Panc1 (cell line): Measurements from ENCODE around the gene BHLHE40. TPM values are rescaled to one million over a fixed set of nuclear protein-coding genes. Genes with fewer than 3 reads are reported as not detected.

Source experiments
- ATAC-seq: fragments of 200-7000 bp; cut with Tn5 transposase; 2 replicates; pipeline ENCODE4 v1.9.1; 2020; ENCODE audit warnings: mild to moderate bottlenecking, moderate library complexity
- BruUV-seq: library from RNA; stranded (reverse); fragments of 400-500 nt; replicated peaks from 2 replicates; lab custom pipeline; 2021; lab: Mats Ljungman, UMichigan
- CTCF ChIA-PET: fragments of 300-600 bp; sonication (Branson Sonifier 250); formaldehyde crosslinking; loops from one replicate; lab custom pipeline; 2022; ENCODE audit warnings: antibody characterized with exemption; lab: Charles Lee
- POLR2A ChIA-PET: fragments of 300-600 bp; sonication (Branson Sonifier 250); formaldehyde crosslinking; loops from one replicate; lab custom pipeline; 2022; ENCODE audit warnings: antibody characterized with exemption; lab: Charles Lee
- DNase-seq: peaks from one replicate; pipeline ENCODE4 v3.0.0-alpha.2; 2010; ENCODE audit warnings: low read depth, low spot score
- H3K27ac ChIP-seq: 2 replicates; pipeline ENCODE4 v1.5.1; 2011; ENCODE audit warnings: mild to moderate bottlenecking, low read length, inconsistent platforms
- H3K27me3 ChIP-seq: fragments of 200-500 bp; sonication (Bioruptor generic); 2 replicates; pipeline ENCODE4 v1.6.0; 2014; ENCODE audit warnings: low read length, inconsistent platforms; ENCODE audit not compliant: control insufficient read depth, insufficient read depth
- H3K36me3 ChIP-seq: fragments of 200-500 bp; sonication (Bioruptor generic); 2 replicates; pipeline ENCODE4 v1.5.1; 2014; ENCODE audit warnings: inconsistent platforms, mild to moderate bottlenecking, low read length, moderate library complexity; ENCODE audit not compliant: control insufficient read depth, insufficient read depth
- H3K4me1 ChIP-seq: 2 replicates; pipeline ENCODE4 v1.5.1; 2011; ENCODE audit warnings: inconsistent platforms, mild to moderate bottlenecking, low read length, moderate library complexity; ENCODE audit not compliant: control insufficient read depth, insufficient read depth
- H3K4me3 ChIP-seq, 2 experiments: 2 replicates each; pipeline ENCODE4 v1.5.1; 2011 to 2012; ENCODE audit warnings: low read depth in 2 of 2, low read length in 2 of 2, mild to moderate bottlenecking in 2 of 2, inconsistent platforms in 1 of 2, moderate library complexity in 1 of 2
- H3K9me3 ChIP-seq: fragments of 200-500 bp; sonication (Bioruptor generic); 2 replicates; pipeline ENCODE4 v1.5.1; 2014; ENCODE audit warnings: low read depth, mild to moderate bottlenecking, inconsistent platforms, low read length, moderate library complexity; ENCODE audit not compliant: control insufficient read depth, insufficient read depth
- CTCF ChIP-seq: fragments of 450-650 bp; IDR thresholded peaks from 2 replicates; pipeline ENCODE4 v1.5.1; 2017; ENCODE audit warnings: mild to moderate bottlenecking
- POLR2AphosphoS5 ChIP-seq: IDR thresholded peaks from 2 replicates; pipeline ENCODE4 v1.6.1; 2012; ENCODE audit warnings: mild to moderate bottlenecking, low read depth, low read length, moderate library complexity
- REST ChIP-seq, 2 experiments: IDR thresholded peaks; 2 replicates each; pipeline ENCODE4 v1.6.1; 2011 to 2012; ENCODE audit warnings: low read depth in 2 of 2, control low read depth in 1 of 2, low read length in 1 of 2, mild to moderate bottlenecking in 1 of 2, moderate library complexity in 1 of 2; ENCODE audit not compliant: insufficient read depth in 1 of 2
- SIN3A ChIP-seq: IDR thresholded peaks from 2 replicates; pipeline ENCODE4 v1.6.1; 2012; ENCODE audit warnings: low read depth, mild to moderate bottlenecking, low read length, moderate library complexity, borderline replicate concordance; ENCODE audit not compliant: insufficient read depth
- TCF7L2 ChIP-seq: IDR thresholded peaks from 2 replicates; pipeline ENCODE4 v1.6.1; 2011; ENCODE audit warnings: mild to moderate bottlenecking, low read depth, low read length, inconsistent platforms
- in situ Hi-C: cut with HindIII; loops from 2 replicates; pipeline ENCODE4 v1.10.0; 2016; ENCODE audit warnings: low sequenced_read_pairs, low pct_unique_long_range_greater_than_20kb
- intact Hi-C: fragments of 100-400 bp; cut with micrococcal nuclease; formaldehyde crosslinking; loops from one replicate; pipeline ENCODE4 v1.10.0; 2022; ENCODE audit not compliant: unreplicated experiment
- total RNA-seq: library from RNA; stranded (reverse); gene quantifications from one replicate; pipeline ENCODE4 v1.2.1, GENCODE V29; 2021; ENCODE audit not compliant: unreplicated experiment

BHLHE40 gene
- total RNA-seq, 1 experiment from 2014 or later = 78.4 TPM

GRCh38 chr3:5019411-5020241 is 40.4 kb downstream of the BHLHE40 start:
- BruUV-seq = no TSS peak

GRCh38 chr3:5020242-5020722 is 41.0 kb downstream of the BHLHE40 start:
- Histone ChIP-seq H3K27me3 (no peaks in the 10 kb centered on the region), H3K4me1 (peaks cover 59% of the 10 kb centered on the region), H3K27ac (peak overlapping the region; percentile 92), H3K9me3 (no peaks in the 10 kb centered on the region), H3K36me3 (no peaks in the 10 kb centered on the region), H3K4me3 (no peak overlapping the region)
- BruUV-seq = no TSS peak
- intact Hi-C loops (no loop called here), in situ Hi-C loops (no loop called here)
- DNase-seq (no peak), ATAC-seq (no peak)
- ChIA-PET CTCF (no interaction called here), POLR2A (interaction anchor here (0.6 kb wide), 1 partner anchor 43 kb away, joined by 7 read pairs; no protein-coding TSS in a partner anchor)
- no peak for TF ChIP-seq CTCF
- TF ChIP-seq POLR2AphosphoS5 = no peak
- TF ChIP-seq REST (IDR thresholded peaks at IDR 0.05; ENCODE audit: insufficient read depth in 1 of 2, low read depth in 2 of 2, low read length in 1 of 2) = no peak
- TF ChIP-seq TCF7L2 = no peak

More at GRCh38 chr3:5019411-5020241, 40.4 kb downstream of the BHLHE40 start:
- peak overlapping the region; percentile 92 for H3K27ac ChIP-seq
- ChIA-PET CTCF (no interaction called here), POLR2A (no interaction called here)
- ATAC-seq = no peak
- no peak overlapping the region for H3K4me3 ChIP-seq
- H3K4me1 ChIP-seq = peaks cover 59% of the 10 kb centered on the region
- intact Hi-C loops (no loop called here), in situ Hi-C loops (no loop called here)
- no peaks in the 10 kb centered on the region for H3K9me3 ChIP-seq
- no peak for TF ChIP-seq REST (IDR thresholded peaks at IDR 0.05; ENCODE audit: insufficient read depth in 1 of 2, low read depth in 2 of 2, low read length in 1 of 2)
- TF ChIP-seq TCF7L2 = no peak
- no peak for TF ChIP-seq SIN3A
- TF ChIP-seq POLR2AphosphoS5 = no peak
- TF ChIP-seq CTCF = no peak
- DNase-seq = no peak
- H3K36me3 ChIP-seq = no peaks in the 10 kb centered on the region
- H3K27me3 ChIP-seq = no peaks in the 10 kb centered on the region
